ENCODE results near the gene PQBP1. TPM values are rescaled to one million over a fixed set of nuclear protein-coding genes. Genes with fewer than 3 reads are reported as not detected.
A peak's percentile ranks its signal among the peaks of the same experiment; 100 is the strongest.

The PQBP1 gene, protein sequence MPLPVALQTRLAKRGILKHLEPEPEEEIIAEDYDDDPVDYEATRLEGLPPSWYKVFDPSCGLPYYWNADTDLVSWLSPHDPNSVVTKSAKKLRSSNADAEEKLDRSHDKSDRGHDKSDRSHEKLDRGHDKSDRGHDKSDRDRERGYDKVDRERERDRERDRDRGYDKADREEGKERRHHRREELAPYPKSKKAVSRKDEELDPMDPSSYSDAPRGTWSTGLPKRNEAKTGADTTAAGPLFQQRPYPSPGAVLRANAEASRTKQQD
- polyA plus RNA-seq (62.9 to 85.2 TPM (median 79.0 TPM) in 3 replicates), polyA minus RNA-seq (29.3 to 96.5 TPM (median 52.0 TPM) in 3 replicates)
- 63.2 TPM for polyA plus RNA-seq (2011; ENCODE audit: low read depth)
- polyA plus RNA-seq (2011; cell fraction: cytosol; rRNA removed) = 49.9 and 88.3 TPM in 2 replicates
- 129 and 130 TPM in 2 replicates for polyA plus RNA-seq (2011; cell fraction: nucleus; rRNA removed)
- polyA plus RNA-seq (2012; ENCODE audit: low replicate concordance) = 58.8 and 102 TPM in 2 replicates
- 34.1 TPM for polyA minus RNA-seq (2011; cell fraction: cytosol; rRNA and poly(A)+ RNA removed)
- polyA minus RNA-seq (2011; cell fraction: nucleus; rRNA and poly(A)+ RNA removed) = 22.9 and 30.3 TPM in 2 replicates

- TF ChIP-seq EZH2 (IDR thresholded peaks at IDR 0.05; ENCODE audit: low read length) = no peak
- TF ChIP-seq, protein P1, sequence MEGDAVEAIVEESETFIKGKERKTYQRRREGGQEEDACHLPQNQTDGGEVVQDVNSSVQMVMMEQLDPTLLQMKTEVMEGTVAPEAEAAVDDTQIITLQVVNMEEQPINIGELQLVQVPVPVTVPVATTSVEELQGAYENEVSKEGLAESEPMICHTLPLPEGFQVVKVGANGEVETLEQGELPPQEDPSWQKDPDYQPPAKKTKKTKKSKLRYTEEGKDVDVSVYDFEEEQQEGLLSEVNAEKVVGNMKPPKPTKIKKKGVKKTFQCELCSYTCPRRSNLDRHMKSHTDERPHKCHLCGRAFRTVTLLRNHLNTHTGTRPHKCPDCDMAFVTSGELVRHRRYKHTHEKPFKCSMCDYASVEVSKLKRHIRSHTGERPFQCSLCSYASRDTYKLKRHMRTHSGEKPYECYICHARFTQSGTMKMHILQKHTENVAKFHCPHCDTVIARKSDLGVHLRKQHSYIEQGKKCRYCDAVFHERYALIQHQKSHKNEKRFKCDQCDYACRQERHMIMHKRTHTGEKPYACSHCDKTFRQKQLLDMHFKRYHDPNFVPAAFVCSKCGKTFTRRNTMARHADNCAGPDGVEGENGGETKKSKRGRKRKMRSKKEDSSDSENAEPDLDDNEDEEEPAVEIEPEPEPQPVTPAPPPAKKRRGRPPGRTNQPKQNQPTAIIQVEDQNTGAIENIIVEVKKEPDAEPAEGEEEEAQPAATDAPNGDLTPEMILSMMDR (optimal IDR thresholded peaks at IDR 0.05 in 1 of 3, IDR thresholded peaks at IDR 0.05 in 1 of 3, conservative IDR thresholded peaks at IDR 0.05 in 1 of 3; ENCODE audit: extremely low read depth in 1 of 3, insufficient read depth in 2 of 3, low read length in 3 of 3) = no peak
- dilution Hi-C loops (cut with MboI; ENCODE audit: extremely low pct_ligation_motif_present, low sequenced_read_pairs) = no loop called here
- Histone ChIP-seq H3K27ac (ENCODE audit: control insufficient read depth, insufficient read depth, low read length) (peak within 1 kb of the TSS; percentile 92), H3K9ac (ENCODE audit: control insufficient read depth, extremely low read depth, insufficient read depth, low read length) (peak within 1 kb of the TSS; percentile 91), H4K20me1 (ENCODE audit: control insufficient read depth, extremely low read depth, insufficient read depth, low read length) (peaks cover 3% of the 10 kb centered on the region), H3K79me2 (ENCODE audit: control insufficient read depth, insufficient read depth, low read length) (peaks cover 19% of the 10 kb centered on the region), H3K27me3 (ENCODE audit: control insufficient read depth, extremely low read depth, insufficient read depth, low read length) (no peaks in the 10 kb centered on the region), H3K9me1 (ENCODE audit: control insufficient read depth, extremely low read depth, insufficient read depth, low read length) (no peaks in the 10 kb centered on the region), H3K4me1 (ENCODE audit: control insufficient read depth, extremely low read depth, insufficient read depth, low read length) (peaks cover 9% of the 10 kb centered on the region), H3K9me3 (ENCODE audit: control insufficient read depth, low read depth, low read length) (no peaks in the 10 kb centered on the region), H3K36me3 (ENCODE audit: control insufficient read depth in 2 of 2, extremely low read depth in 1 of 2, insufficient read depth in 2 of 2, low read length in 2 of 2) (peaks cover 4 to 6% of the 10 kb centered on the region in 2 experiments), H3K4me2 (ENCODE audit: control insufficient read depth, extremely low read depth, insufficient read depth, low read depth, low read length) (peak within 1 kb of the TSS; percentile 91), H3K4me3 (ENCODE audit: control insufficient read depth in 2 of 3, extremely low read depth in 1 of 3, insufficient read depth in 2 of 3, low read depth in 1 of 3, low read length in 3 of 3) (peak within 1 kb of the TSS; percentile 62 to 86 (median 76)), H2AFZ (ENCODE audit: control insufficient read depth, low read length) (peak within 1 kb of the TSS; percentile 81)
- FAIRE-seq = peak; percentile 66
- DNase-seq (ENCODE audit: low read depth, low spot score) = peak; percentile 80
Observed at GRCh38 chrX:48897625-48898306, at the start of gene PQBP1, which contains the start of gene TIMM17B. Gene PQBP1, plus strand, starts transcription at chrX:48897930. Its CDS starts 580 bp downstream, at chrX:48898510. Gene TIMM17B, minus strand, starts transcription at chrX:48897768. Its CDS starts 19 bp downstream, at chrX:48897749.

GRCh38 chrX:48848847-48849246 lies 48.9 kb upstream of the PQBP1 start:
- Histone ChIP-seq H3K9ac (ENCODE audit: control insufficient read depth, extremely low read depth, insufficient read depth, low read length) (no peak overlapping the region), H3K9me1 (ENCODE audit: control insufficient read depth, extremely low read depth, insufficient read depth, low read length) (no peaks in the 10 kb centered on the region), H3K4me3 (ENCODE audit: control insufficient read depth in 2 of 3, extremely low read depth in 1 of 3, insufficient read depth in 2 of 3, low read depth in 1 of 3, low read length in 3 of 3) (no peak overlapping the region), H2AFZ (ENCODE audit: control insufficient read depth, low read length) (no peak overlapping the region), H3K9me3 (ENCODE audit: control insufficient read depth, low read depth, low read length) (no peaks in the 10 kb centered on the region), H3K79me2 (ENCODE audit: control insufficient read depth, insufficient read depth, low read length) (no peaks in the 10 kb centered on the region), H3K27ac (ENCODE audit: control insufficient read depth, insufficient read depth, low read length) (no peak overlapping the region), H3K27me3 (ENCODE audit: control insufficient read depth, extremely low read depth, insufficient read depth, low read length) (no peaks in the 10 kb centered on the region), H3K36me3 (ENCODE audit: control insufficient read depth in 2 of 2, extremely low read depth in 1 of 2, insufficient read depth in 2 of 2, low read length in 2 of 2) (no peaks in the 10 kb centered on the region), H3K4me1 (ENCODE audit: control insufficient read depth, extremely low read depth, insufficient read depth, low read length) (no peaks in the 10 kb centered on the region), H4K20me1 (ENCODE audit: control insufficient read depth, extremely low read depth, insufficient read depth, low read length) (no peaks in the 10 kb centered on the region), H3K4me2 (ENCODE audit: control insufficient read depth, extremely low read depth, insufficient read depth, low read depth, low read length) (no peak overlapping the region)
- FAIRE-seq = no peak
- no peak for TF ChIP-seq EZH2 (IDR thresholded peaks at IDR 0.05; ENCODE audit: low read length)
- TF ChIP-seq, protein P1 (optimal IDR thresholded peaks at IDR 0.05 in 1 of 3, IDR thresholded peaks at IDR 0.05 in 1 of 3, conservative IDR thresholded peaks at IDR 0.05 in 1 of 3; ENCODE audit: extremely low read depth in 1 of 3, insufficient read depth in 2 of 3, low read length in 3 of 3) = no peak
- no peak for DNase-seq (ENCODE audit: low read depth, low spot score)
- dilution Hi-C loops (cut with MboI; ENCODE audit: extremely low pct_ligation_motif_present, low sequenced_read_pairs) = no loop called here

Data from keratinocyte (primary cell).